SK-N-MC (cell line): Measurements from ENCODE around the gene RASL12.

Experiments
- EZH2 ChIP-seq: fragments of 200-600 bp; sonication (generic); IDR thresholded peaks from one replicate; pipeline ENCODE4 v1.6.1; 2017; ENCODE audit warnings: antibody characterized with exemption
- POLR2AphosphoS5 ChIP-seq: IDR thresholded peaks from 2 replicates; pipeline ENCODE4 v1.6.1; 2012; ENCODE audit warnings: mild to moderate bottlenecking, low read depth, low read length, borderline replicate concordance

GRCh38 chr15:65068403-65068788 lies 605 bp upstream of the RASL12 start:
- TF ChIP-seq POLR2AphosphoS5 = no peak
- TF ChIP-seq EZH2 = no peak
